Esophagus squamous epithelium (tissue), 4 donors: ENCODE results near the gene OGA.

Source experiments
- CTCF ChIP-seq, 6 experiments: fragments of 450-650 bp in 4 of 6; fragments of 200-600 bp in 2 of 6; sonication (generic) in 2 of 6; IDR thresholded peaks; one replicate each; pipeline ENCODE4 v1.5.1; 2016 to 2019; ENCODE audit warnings: antibody characterized with exemption in 6 of 6, mild to moderate bottlenecking in 4 of 6, moderate library complexity in 4 of 6
- POLR2A ChIP-seq, 4 donors: fragments of 450-650 bp; IDR thresholded peaks; one replicate each; pipeline ENCODE4 v1.6.1; 2017; ENCODE audit warnings: antibody characterized with exemption in 4 of 4, mild to moderate bottlenecking in 4 of 4, moderate library complexity in 3 of 4

- TF ChIP-seq CTCF (IDR thresholded peaks at IDR 0.05) (no peak), POLR2A (IDR thresholded peaks at IDR 0.05) (peak in 1 of 4 donors; percentile 8)
These were observed 35.2 kb downstream of the OGA start, which contains the start of gene NPM3 for GRCh38 chr10:101782811-101783735.
